Measurements from ENCODE around the gene PCBP2. TPM values are rescaled to one million over a fixed set of nuclear protein-coding genes. Genes with fewer than 3 reads are reported as not detected.

The PCBP2 gene
- total and polyA plus RNA-seq, 2 of the 4 experiments (the other 2 are of a cell fraction), result 190 to 586 TPM

DNA sequence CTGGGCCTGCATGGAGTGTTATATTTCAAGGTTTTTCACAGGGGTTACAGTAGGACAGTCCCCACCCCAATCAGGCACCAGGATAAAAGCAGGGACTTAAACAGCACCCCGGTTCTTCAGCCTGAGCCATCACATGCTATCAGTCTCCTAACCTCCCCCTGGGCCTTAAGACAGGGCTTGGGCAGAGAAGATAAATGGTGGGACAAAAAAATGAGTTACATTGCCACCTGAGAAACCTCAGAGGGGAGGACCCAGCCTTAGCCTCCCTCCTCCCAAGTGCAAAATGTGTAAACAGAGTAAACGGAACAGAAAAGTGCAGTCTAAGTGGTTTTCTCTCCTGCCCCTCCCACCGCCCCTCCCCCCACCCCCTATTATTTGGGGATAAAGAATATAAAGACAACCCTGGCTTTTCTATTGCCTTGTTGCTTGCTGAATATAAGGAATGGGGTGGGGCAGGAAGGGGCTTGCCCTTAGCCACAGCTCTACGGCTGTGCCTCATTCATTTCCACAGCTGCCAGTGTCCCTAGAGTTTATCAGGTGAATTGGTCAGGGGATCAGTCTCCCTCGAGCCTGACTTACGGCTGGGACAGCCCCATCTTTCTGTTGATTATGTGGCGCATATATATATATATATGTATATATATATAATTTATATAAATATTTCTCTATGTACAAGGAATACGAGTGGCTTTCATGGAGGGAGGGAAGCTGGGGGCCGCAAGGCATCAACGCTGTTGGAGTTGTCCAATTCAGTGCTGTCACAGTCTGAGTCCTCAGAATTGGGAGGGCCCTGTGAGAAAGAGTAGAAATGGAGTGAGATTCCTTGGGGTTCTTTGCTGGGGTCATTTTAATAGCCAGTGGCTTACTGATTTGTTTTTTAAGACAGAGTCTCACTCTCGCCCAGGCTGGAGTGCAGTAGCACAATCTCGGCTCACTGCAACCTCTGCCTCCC, 28.9 kb downstream of the PCBP2 start:
- dilution Hi-C loops (cut with HindIII; ENCODE audit: low sequenced_read_pairs, unreplicated experiment) (no loop called here), in situ Hi-C loops (cut with MboI; ENCODE audit: low sequenced_read_pairs) (no loop called here), intact Hi-C loops (cut with micrococcal nuclease) (no loop called here)
- H4K91ac ChIP-seq (ENCODE audit: insufficient read depth, low read depth, low read length), result no peak overlapping the region
- no peak overlapping the region; the same call in 1 of the 2 replicates for H3K14ac ChIP-seq (replicated peaks; ENCODE audit: low read depth, low read length)
- no peak overlapping the region for H3K4ac ChIP-seq (ENCODE audit: low read depth, low read length)
- no peak overlapping the region for H2BK15ac ChIP-seq (ENCODE audit: low read depth, low read length)
- H3K18ac ChIP-seq (ENCODE audit: low read depth, low read length), result no peak overlapping the region
- H3K27me3 ChIP-seq (ENCODE audit: control insufficient read depth, insufficient read depth, low read length), result no peaks in the 10 kb centered on the region
- H3K9me3 ChIP-seq (ENCODE audit: control insufficient read depth, insufficient read depth, low read length), result no peaks in the 10 kb centered on the region
- no peak for DNase-seq
- peak overlapping the region; percentile 29; the same call in 1 of the 2 replicates for H3K27ac ChIP-seq (ENCODE audit: insufficient read depth, low read length)
- no peak overlapping the region for H4K5ac ChIP-seq (ENCODE audit: low read depth, low read length)
- H3K4me3 ChIP-seq (ENCODE audit: insufficient read depth, low read depth, low read length), result no peak overlapping the region
- H2BK120ac ChIP-seq (ENCODE audit: low read depth, low read length), result no peak overlapping the region
- H2AFZ ChIP-seq (replicated peaks; ENCODE audit: low read length, poor library complexity), result no peak overlapping the region
- no CpG with 5 or more reads among the region's 12 CpGs for WGBS, 2 experiments (ENCODE audit: extremely low coverage in 2 of 2, insufficient read length in 1 of 2)
- H4K8ac ChIP-seq (ENCODE audit: low read depth in 2 of 2, low read length in 2 of 2), result no peak overlapping the region
- peaks cover 79% of the 10 kb centered on the region for H3K36me3 ChIP-seq (ENCODE audit: control insufficient read depth, insufficient read depth, low read length)
- H2AK9ac ChIP-seq (replicated peaks; ENCODE audit: low read depth, low read length, poor library complexity), result no peak overlapping the region
- no peak overlapping the region for H3K23ac ChIP-seq (ENCODE audit: low read depth, low read length)
- H3K9me1 ChIP-seq (ENCODE audit: insufficient read depth, low read length), result peaks cover 8% of the 10 kb centered on the region; the same call in 1 of the 2 replicates
- no peak overlapping the region for H2BK20ac ChIP-seq (ENCODE audit: low read depth, low read length)
- H3K4me1 ChIP-seq (ENCODE audit: control insufficient read depth, insufficient read depth, low read length), result peaks cover 17% of the 10 kb centered on the region
- H3K79me1 ChIP-seq (ENCODE audit: low read depth in 1 of 2, low read length in 2 of 2), result peaks cover 32 to 87% of the 10 kb centered on the region in 2 experiments
- H4K20me1 ChIP-seq (ENCODE audit: insufficient read depth, low read length), result peaks cover 87% of the 10 kb centered on the region
- no peak overlapping the region; the same call in 1 of the 2 replicates for H2AK5ac ChIP-seq (ENCODE audit: low read depth, low read length)
- TF ChIP-seq CHD1 (IDR thresholded peaks at IDR 0.05; ENCODE audit: low read depth, low read length) (no peak), POLR2A (IDR thresholded peaks at IDR 0.05; ENCODE audit: low read depth, low read length) (0 out of 2 replicates have a peak, but pooled peaks have one; percentile 1)
- H3K56ac ChIP-seq (ENCODE audit: extremely low read depth, insufficient read depth, low read length), result no peak overlapping the region
- no peak for ATAC-seq (ENCODE audit: low read depth)
- POLR2A ChIA-PET (ENCODE audit: unreplicated experiment), result no interaction called here
- CTCF ChIA-PET, result interaction anchor here (0.7 to 1.7 kb wide), 3 partner anchors 11 to 159 kb away, joined by 3 to 14 read pairs (median 3); no protein-coding TSS in a partner anchor
- no TSS peak for BruUV-seq (replicated peaks)
- no peak overlapping the region for H3K9ac ChIP-seq (ENCODE audit: low read depth, low read length)
- H3K4me2 ChIP-seq (ENCODE audit: low read depth, low read length), result no peak overlapping the region
- no peak overlapping the region for H2BK5ac ChIP-seq (ENCODE audit: low read depth, low read length, poor library complexity, severe bottlenecking)

Measured in IMR-90 (cell line).